GM19035 (cell line): Measurements from ENCODE around the gene ZNF860.
A peak's percentile ranks its signal among the peaks of the same experiment; 100 is the strongest.

Source experiments
- ATAC-seq: cut with Tn5 transposase; IDR thresholded peaks from one replicate; pipeline ENCODE4 v1.9.1; 2021; ENCODE audit not compliant: unreplicated experiment

Gene ZNF860

DNA sequence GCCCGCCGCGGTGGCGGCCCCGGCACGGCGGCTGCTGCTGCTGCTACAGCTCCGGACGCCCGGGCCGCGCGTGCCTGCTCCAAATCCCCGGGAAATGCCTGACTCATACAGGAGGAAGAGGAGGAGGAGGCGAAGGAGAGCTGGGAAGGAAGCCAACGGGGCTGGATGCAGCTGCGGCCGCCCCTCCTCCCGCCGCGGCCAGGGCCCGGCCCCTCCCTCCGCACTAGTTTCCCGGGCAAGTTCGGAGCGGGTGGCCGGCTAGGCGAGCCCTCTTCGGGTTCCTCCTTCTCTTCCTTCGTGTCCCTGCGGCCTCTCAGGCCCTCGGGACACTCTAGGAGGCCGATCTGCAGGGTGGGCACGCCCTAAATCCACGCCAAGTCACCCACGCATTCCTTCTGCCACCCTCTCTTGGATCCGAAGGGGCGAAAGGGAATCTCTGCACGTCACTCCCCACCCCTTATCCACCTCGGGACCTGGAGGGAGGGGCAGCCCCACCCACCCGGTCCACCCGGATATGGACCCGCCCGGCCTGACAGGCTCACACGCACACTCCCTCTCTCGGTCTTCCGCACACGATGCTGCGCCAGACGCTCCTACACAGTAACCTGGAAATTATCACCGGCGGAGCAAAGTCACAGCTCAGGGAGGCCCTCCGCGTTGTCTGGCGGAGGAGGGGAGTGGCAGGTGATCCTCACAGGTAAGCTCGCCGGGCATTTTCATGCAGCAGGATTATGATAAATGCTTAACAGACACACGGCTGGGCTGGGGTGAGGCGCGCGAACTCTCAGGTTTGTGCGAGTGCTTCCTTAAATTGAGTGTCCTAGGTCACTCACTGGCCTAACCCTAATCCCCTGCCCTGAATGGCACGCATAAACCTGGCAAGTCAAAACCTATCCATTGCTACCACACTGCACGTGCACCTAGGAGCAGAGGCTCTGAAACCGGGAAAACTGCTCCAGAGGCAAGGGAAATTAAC is at the start of gene ZNF860, which contains the start of gene OSBPL10:
ZNF860 (plus strand) TSS at position 545 of the 976 bp plus-strand sequence. CDS start 7,330 bp downstream, outside the sequence.
OSBPL10 (minus strand) TSS at position 57 of the 976 bp plus-strand sequence. CDS start 83 bp downstream, outside the sequence.
- ATAC-seq: peak; percentile 28

DNA sequence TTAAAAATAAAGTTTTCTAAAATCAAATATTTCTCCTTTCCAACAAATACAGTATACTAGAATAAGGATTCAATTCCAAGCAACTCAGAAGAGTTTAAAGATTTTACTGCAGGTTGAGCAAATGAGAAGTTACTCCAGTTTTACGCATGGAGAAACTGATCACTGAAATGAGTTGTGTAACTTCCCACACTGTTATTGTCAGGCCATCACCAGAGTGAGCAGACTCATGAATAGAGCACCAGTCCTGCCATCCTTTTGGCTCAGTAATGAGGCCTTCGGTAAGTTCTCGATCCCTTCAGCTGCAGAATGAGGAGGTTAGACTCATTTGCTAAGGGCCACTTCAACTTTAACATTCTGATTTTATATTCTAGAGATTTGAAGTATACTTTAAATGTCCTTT is 48.6 kb upstream of the ZNF860 start:
- no peak for ATAC-seq

DNA sequence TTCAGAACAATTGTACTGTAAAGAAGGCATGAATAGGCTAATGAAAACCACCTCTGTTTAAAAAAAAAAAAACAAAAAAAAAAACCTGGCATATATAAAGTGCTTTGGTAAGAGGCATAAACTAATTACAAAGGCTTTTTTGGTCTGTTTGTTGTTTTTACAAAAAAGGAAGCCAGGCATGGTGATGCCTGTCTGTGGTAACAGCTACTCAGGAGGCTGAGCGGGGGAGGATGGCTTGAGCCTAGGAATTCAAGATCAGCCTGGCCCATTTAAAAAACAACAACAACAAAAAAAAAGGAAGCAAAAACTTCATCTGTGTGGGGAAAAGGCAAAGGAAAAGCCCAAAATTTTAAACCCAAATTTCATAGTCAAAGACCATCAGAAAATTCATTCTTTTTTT is 47.5 kb upstream of the ZNF860 start:
- ATAC-seq: no peak

DNA sequence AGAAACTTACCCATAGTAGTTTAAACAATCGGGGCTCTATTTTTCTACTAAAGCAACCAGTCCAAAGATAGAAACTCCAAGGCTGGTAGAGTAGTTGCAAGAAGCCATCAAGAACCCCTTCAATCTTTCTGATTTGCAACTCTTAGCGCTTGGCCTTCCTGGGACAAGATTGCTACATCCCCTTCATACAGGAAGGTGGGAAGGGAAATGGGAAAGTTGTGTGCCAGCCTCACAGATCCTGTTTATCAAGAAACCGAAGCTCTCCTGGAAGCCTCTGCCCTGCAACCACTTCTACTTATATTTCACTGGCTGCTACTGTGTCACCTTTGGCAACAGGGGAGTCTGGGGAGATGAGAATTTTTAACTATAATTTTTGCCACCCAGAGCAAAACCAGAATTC is 46.7 kb upstream of the ZNF860 start:
- no peak for ATAC-seq

DNA sequence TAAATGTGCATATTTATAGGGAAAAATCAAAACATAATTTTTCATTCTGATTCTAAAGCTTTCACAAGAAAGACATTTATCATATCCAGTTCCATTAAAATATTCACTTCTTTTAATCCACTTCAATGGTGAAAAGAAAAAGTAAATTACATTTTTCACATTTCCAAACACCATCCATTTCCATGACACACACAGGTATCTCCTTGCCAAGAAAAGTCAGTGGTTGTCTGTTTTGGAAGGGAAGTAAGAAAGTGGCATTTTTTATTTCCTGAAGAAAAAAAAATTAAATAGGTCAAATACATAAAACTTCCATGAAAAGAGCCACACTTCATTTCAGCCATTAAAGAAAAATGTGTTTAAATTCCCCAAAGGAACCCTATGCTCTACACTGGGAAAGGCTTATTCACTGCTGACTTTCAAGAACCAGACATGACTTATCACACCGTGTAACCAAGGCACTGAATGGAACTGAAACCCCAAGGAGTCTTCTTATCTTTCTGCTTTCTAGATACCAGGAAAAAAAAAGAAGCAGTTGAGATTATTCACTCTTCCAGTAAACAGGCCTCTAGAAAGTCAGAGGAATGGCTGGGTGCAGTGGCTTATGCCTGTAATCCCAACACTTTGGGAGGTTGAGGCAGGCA is 45.0 kb upstream of the ZNF860 start:
- ATAC-seq: no peak

DNA sequence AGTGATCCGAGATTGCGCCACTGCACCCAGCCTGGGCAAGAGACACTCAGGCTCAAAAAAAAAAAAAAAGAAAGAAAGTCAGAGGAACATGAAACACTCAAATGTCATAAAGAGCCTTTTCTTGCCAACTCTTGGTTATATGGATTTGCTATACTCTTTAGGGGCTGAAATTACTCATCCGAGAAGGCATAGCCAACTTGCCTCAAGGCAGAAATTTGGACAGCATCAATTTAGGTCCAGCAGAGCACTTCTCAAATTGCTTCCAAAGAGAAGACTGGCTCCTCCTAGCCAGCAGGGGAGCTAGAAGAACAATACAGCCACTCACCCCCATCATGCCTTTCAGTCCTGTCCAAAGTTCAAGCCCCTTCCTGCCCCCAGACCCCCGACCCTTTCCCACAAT is 44.3 kb upstream of the ZNF860 start:
- no peak for ATAC-seq

DNA sequence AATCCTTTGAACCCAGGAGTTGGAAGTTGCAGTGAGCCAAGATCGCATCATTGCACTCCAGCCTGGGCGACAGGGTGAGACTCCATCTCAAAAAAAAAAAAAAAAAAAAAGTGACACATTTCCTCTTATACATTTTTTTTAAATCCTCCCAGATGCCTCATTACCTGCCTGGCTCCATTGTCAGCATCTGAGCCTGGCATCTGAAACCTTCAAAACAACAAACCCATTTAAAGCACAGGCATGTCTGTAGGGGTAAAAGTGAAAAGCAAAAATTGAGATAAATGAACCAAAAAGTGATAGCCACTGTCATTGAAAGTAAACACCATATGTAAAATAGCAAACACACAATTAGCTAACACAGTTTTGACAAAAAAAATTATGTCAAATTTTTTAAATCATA is 39.1 kb upstream of the ZNF860 start:
- no peak for ATAC-seq

DNA sequence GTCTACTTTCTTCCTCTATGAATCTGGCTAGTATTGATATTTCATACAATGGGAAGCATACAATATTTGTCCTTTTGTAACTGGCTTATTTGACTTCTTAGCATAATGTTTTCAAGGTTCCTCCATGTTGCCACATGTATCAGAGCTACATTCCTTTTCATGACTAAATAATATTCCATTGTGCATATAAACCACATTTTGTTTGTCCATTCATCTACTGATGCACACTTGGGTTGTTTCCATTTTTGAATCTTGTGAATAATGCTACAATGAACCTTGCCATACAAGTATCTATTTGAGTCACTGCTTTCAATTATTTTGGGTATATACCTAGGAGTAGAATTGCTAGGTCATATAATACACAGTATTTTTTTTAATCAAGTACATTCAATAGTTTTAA is 38.5 kb upstream of the ZNF860 start:
- ATAC-seq: no peak

DNA sequence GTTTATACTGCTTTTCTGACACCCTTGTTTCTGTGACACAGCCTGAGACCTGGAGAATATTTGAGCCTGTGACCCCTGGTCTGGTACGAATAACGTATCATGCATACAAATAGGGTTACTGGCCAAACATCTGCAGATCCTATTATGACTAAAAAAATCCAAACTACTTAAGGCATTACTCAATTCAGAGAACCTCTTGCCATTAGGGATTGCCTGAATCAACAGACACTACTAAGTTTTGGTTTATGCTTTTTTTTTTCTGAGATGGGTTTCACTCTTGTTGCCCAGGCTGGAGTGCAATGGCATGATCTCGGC is 35.9 kb upstream of the ZNF860 start:
- ATAC-seq: no peak

DNA sequence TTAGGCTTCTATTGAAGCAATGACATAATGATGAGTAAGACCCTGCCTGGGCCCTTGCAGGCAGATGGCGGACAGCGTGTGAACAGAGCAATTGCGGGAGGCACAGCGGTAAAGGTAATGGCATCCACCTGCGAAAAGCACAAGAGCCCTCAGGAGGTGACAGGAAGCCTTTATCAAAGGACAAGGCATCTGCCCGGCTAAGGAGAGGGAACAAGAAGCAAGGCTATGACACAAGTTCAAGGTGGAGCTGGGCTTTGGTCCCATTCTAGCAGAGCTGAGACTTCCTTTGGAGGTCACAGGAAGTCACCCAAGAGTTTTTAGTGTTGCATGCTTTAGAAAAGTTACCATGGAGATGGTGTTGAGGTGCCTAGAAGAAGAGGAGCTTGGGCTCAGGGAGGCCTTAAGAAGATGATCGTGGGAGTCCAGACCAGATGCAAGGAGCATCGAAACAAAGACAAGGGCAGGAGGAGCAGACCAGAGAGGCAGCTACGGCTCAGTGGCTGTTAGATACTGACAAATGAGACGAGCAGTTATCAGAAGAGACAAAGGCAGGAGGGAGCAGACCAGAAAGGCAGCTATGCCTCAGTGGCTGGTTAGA is 35.0 kb upstream of the ZNF860 start:
- ATAC-seq: no peak

DNA sequence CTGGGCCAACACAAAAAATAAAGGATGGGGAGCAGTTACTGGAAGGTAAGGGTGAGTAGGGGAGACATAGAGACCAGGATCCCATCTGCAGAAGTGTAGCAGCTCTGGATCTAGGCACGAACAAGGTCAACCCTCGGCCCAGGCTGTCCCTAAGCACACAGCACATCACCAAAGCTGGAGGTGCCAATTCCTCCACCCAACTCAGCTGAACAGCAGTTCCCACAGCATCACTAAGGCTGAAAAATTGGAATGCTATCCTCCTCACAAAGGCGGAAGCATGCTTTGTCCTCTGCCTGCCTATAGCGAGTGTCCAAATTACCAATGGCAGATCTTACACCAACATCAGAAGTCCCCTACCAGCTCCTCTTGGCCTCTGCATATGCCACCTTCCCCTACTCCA is 34.4 kb upstream of the ZNF860 start:
- no peak for ATAC-seq

DNA sequence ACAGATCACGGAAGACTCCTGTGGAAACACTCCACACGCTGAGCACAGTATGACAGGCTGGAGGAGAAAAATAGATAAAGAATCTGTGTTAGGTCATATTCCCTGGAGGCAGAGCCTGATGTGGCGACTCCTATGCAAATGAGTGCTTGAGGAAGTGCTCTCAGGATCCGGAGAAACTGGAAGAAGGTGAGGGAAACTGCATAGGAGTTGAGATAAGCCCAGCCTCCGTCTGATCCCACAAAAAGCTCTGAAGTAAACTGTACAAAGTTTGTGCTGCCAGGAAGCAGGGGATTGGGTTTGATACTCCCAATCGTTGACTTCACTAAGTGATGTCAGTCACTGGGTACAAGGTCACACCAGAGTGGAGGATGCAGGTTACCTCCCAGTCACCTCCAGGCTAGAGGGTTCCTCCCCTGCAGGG is 33.9 kb upstream of the ZNF860 start:
- no peak for ATAC-seq

DNA sequence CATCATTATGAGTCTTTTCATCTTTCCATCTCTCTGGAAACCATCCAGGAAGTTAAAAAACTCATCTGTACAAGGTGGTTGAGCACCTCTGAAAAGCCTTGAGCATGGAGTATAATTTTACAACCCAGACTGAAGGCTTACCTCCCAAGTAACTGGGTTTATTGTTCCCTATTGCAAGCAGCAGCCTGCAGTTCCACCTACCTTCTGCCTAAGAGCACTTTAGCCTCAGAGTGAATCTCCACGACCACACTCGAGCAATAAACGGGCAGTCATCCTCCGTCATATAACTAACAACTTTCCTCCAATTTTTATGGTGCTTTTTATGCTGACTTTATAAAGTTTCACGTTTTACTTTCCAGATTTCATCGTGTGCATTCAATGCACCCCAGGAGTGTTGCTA is 33.3 kb upstream of the ZNF860 start:
- ATAC-seq: no peak

DNA sequence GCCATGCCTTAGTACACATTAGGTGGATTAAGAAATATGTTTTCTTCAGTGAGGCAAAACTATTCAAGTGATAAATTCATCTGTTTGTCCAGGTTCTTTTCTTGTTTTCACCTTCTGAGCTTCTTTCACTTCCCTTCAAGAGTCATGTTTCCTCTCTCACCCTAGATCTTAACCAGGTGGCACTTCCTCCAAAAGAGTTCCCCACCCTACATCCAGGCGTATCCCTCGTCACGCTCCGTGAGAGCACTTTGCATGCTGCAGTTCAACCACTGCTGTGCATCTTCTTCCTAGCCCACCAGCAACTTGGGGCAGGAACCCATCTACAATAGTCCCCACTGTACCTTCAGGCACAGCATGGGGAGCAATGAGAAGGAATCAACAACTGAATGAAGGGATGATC is 29.3 kb upstream of the ZNF860 start:
- ATAC-seq: peak; percentile 74

DNA sequence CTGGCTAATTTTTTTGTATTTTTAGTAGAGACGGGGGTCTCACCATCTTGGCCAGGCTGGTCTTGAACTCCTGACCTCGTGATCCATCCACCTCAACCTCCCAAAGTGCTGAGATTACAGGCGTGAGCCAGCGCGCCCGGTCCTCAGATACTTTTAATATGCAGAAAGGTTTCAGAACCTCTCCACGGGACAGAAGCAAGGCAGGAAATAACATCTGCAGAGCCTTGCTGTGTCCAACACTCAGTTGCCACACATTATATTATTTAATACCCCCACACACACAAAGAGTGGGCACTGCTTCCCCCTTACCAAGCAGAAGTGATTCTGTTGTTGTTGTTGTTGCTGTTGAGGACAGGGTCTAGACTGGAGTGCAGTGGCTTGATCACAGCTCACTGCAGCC is 28.5 kb upstream of the ZNF860 start:
- no peak for ATAC-seq

DNA sequence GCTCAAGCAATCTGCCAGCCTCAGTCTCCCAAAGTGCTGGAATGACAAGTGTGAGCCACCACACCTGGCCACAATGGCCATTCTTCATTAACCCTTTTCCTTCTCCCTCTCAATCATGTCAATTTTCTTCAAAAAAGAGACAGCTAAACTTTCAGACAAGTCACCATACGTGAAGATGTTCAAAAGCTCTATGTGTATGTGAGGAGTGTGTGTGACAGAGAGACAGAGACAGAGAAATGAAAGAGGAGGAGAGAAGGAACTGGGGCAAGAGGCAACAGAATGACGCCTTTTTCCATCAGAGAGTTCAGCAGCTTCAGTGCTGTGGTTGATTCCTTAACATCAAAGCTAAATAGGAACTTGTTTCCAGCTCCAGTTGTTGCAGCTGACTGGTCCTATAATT is 27.9 kb upstream of the ZNF860 start:
- ATAC-seq: no peak

DNA sequence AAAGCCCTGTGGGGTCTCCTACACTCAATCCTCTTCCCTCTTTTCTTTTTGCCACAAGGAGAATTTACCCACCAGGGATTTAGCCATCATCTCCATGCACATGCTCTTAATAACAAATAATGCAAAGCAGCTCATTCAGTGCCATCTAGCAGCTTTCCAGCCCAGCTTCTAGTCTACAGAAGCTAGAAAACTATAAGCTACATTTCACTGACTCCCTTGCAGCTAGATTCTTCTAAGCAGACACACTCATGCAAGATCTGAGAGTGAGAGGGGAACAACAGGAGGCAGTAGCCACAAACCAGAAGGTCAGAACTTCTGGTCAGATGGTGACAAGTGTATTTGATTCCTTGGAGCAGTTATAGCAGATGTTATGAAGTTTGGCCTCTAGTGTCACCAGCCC is 26.0 kb upstream of the ZNF860 start:
- no peak for ATAC-seq

DNA sequence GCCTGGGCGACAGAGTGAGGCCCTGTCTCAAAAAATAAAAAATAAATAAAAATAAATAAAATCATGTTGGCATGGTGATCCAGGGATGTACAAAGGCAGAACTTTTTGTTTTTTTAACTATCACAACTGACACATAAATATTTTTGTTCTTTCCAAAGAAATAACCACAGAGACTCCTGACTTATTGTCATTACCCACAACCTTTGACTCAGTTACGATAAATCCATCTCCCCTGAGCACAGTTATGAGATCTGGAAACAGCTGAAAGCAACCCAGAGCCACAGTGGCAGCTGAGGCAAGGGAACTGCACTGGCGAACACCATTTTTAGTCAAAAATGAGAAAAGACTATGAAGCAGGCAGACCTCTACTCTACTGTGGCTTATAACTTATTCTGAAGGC is 24.4 kb upstream of the ZNF860 start:
- ATAC-seq: no peak

DNA sequence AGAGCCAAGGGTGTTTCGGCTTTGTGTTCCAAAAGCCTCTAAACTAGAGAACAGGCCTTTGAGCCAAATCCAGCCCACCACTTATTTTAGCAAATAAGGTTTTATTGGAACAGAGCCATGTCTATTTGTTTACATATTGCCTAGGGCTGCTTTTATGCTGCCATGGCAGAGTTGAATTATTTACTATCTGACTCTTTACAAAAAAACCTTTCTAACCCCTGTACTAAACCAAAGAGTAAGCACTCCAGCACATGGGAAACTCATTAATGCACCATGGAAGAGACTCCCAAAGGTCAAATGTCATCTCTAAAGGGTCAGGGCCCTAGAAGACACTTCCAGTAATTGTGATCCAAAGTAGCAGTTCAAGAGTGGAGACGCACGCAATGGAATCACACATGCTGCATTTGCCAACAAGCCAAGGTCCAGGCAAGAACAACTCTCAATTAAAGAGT is 22.8 kb upstream of the ZNF860 start:
- ATAC-seq: no peak

DNA sequence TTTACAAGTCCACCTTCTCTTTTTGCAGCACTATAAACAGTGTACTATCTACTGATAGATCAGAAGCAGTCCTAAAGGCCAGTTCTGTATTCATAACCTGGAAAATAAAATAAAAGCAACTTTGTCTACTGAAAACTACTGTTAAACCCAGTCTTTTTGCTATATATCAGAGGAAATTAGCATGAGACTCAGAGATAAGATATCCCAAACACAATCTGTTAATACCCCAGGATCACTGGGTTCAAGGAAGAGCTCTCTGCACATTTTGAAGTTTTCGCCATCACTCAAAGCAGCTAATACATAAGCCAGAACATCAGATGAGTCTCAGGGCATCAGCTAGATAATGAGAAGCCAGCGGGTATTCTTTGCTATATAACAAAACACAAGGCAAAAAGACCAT is 22.3 kb upstream of the ZNF860 start:
- no peak for ATAC-seq

DNA sequence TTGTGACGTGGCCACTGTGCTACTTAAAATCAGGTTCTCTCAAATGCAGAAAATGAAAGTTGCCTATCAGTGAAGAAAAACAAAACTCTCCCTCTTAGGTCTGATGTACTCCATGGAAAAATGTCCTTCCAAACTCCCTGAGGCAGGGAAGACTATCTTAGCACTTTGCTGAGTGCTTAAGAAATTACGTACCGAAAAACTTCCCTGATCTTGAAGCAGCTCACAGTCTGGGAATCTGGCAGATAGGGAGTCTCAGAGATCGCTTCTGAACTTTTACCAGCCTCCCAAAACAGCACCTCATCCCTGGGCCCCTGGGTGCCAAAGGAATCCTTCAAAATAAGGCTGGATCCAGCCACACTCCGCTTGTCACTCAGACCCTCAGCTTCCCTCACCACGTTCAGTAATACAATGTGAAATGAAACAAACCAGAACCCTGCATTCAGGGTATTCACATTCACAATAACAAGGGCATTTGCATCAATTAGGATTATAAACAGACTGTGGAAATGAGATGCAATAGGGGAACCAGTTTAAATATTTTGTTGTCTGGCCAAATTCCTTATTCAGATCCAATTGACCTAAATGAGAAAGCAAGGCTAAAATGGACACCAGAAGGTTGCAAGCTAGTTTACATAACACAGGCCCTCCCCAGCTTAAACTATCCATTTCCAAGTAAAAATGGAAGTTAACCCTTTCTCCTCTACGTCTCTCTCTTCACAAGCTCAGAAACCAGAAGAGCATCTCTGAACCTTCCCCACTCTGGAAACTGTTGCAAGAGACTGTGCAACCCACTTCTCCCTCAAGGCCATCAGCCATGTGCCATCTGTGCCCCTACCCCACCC is 21.4 kb upstream of the ZNF860 start:
- ATAC-seq: no peak
